ENCODE measurements around the gene TAF6.
"Not testable (repeated sequence)": the region's sequence is repeated elsewhere in the genome, so short reads cannot be mapped to it uniquely, and the experiment has no call there.

TAF6 gene

DNA sequence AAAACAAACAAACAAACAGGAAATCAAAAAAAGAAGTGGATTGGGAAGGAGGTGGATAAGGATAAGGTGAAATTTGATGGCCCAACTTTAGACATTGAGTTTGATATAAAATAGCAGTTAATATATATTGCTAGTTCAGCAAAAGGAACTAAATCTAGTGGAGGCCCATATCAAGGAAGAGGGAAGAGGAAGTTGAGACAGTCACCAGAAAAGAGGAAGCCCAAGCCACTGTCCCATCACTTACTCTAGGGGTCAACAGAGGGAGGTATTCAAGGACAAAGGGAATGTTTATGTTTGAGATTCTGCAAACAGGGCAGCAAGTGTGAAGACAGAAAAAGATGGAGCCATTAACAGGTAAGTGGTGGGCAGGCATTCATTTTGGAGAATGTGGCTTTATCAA, 33.2 kb upstream of the TAF6 start:
- no peak for DNase-seq (ENCODE audit: low read depth)

- DNase-seq (ENCODE audit: low read depth) = peak; percentile 95
Measured at GRCh38 chr7:100148559-100149328, 29.6 kb upstream of the TAF6 start, which contains the start of gene LAMTOR4. TSS of gene LAMTOR4 (plus strand) at chr7:100148918. CDS start at chr7:100148973, 55 bp downstream.

GRCh38 chr7:100148225-100148558, 29.0 kb upstream of the TAF6 start:
- no peak for DNase-seq (ENCODE audit: low read depth)

GRCh38 chr7:100147278-100147677, 28.1 kb upstream of the TAF6 start:
- no peak for DNase-seq (ENCODE audit: low read depth)

DNA sequence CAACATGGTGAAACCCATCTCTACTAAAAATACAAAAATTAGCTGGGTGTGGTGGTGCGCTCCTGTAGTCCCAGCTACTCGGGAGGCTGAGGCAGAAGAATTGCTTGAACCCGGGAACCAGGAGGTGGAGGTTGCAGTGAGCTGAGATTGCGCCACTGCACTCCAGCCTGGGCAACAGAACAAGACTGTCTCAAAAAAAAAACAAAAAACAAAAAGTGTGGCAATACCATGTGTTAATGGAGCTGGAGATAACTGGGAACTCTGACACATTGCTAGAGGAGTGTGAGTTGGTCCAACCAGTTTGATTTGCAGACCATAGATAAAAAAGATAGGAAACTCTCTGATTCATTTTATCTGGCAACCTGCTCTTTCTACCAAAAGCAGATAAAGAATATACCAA, 27.2 kb upstream of the TAF6 start:
- DNase-seq (ENCODE audit: low read depth) = not testable (repeated sequence)

DNA sequence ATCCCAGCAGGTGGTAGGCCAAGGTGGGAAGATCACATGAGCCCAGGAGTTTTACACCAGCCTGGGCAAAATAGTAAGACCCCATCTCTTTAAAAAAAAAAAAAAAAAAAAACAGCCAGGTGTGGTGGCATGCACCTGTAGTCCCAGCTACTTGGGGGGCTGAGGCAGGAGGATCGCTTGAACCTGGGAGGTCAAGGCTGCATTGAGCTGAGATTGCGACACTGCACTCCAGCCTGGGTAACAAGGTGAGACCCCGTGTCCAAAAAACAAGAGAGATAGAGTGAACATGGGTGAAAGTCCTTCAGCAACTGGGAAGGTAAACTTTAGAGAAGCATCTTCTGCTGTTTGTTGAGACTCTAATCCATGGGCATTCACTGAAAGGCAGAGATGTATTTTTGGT, 23.3 kb upstream of the TAF6 start:
- no peak for DNase-seq (ENCODE audit: low read depth)

GRCh38 chr7:100141555-100141949, 22.4 kb upstream of the TAF6 start:
- DNase-seq (ENCODE audit: low read depth) = no peak

DNA sequence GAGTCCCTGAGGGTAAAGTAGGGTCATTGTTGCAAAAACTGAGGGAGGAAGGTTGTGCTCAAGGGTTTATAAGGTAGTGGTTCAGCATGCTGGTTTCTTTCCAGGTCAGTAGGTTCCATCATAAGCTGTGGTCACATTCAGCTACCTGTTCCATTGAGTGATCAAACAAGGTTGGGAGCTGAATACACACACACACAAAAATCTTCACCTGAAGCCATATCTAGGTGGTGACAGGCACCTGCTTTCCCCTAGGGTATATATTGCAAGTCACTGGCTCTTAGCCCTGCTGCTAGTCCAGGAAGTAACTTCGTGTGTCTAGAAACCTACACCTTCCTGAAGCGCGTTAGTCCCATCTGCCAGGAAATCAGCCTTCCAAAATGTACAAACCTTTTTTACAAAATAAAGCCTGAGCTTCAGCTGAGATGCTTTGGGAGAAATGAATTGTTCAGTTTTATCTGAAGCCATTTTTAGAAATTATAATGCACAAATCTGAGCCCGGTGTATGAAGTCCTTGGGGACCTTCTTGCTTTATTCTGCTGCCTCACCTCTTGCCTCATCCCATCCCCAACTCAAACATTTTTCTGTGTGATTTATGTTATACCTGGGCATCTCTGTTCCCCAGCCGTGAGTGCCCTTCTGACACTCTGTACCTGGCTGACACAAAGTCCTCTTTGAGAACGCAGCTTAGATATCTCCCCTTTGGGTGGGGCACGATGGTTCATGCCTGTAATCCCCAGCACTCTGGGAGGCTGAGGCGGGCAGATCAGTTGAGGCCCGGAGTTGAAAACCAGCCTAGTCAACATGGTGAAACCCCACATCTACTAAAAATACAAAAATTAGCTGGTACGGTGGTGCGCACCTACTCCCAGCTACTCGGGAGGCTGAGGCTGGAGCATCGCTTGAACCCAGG, 18.9 kb upstream of the TAF6 start:
- no peak for DNase-seq (ENCODE audit: low read depth)

- no peak for DNase-seq (ENCODE audit: low read depth)
Measured at GRCh38 chr7:100132697-100133151, 13.6 kb upstream of the TAF6 start.

- no peak for DNase-seq (ENCODE audit: low read depth)
Measured at GRCh38 chr7:100132126-100132525, 13.0 kb upstream of the TAF6 start.

- peak; percentile 80 for DNase-seq (ENCODE audit: low read depth)
Measured at GRCh38 chr7:100130608-100131453, 11.7 kb upstream of the TAF6 start.

- not testable (repeated sequence) for DNase-seq (ENCODE audit: low read depth)
Measured at GRCh38 chr7:100130220-100130607, 11.1 kb upstream of the TAF6 start.

DNA sequence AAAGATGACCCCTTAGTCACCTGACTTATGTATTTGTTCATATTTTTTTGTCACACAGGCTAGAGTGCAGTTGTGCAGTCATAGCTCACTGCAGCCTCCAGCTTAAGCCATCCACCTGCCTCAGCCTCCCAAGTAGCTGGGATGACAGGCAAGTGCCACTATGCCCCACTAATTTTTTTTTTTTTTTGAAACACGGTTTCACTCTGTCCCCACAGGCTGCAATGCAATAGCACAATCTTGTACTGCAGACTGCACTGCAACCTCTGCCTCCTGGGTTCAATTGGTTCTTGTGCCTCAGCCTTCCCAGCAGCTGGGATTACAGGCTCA, 9.4 kb upstream of the TAF6 start:
- no peak for DNase-seq (ENCODE audit: low read depth)

GRCh38 chr7:100127866-100128636, 8.9 kb upstream of the TAF6 start:
- no peak for DNase-seq (ENCODE audit: low read depth)

- peak; percentile 82 for DNase-seq (ENCODE audit: low read depth)
Measured at GRCh38 chr7:100126931-100127865, 8.0 kb upstream of the TAF6 start, which contains the start of gene MBLAC1. TSS of gene MBLAC1 (plus strand) at chr7:100126967. CDS start at chr7:100127396, 429 bp downstream.

- no peak for DNase-seq (ENCODE audit: low read depth)
Measured at GRCh38 chr7:100126239-100126930, 7.2 kb upstream of the TAF6 start.

GRCh38 chr7:100124301-100125230, 5.4 kb upstream of the TAF6 start:
- DNase-seq (ENCODE audit: low read depth) = no peak

DNA sequence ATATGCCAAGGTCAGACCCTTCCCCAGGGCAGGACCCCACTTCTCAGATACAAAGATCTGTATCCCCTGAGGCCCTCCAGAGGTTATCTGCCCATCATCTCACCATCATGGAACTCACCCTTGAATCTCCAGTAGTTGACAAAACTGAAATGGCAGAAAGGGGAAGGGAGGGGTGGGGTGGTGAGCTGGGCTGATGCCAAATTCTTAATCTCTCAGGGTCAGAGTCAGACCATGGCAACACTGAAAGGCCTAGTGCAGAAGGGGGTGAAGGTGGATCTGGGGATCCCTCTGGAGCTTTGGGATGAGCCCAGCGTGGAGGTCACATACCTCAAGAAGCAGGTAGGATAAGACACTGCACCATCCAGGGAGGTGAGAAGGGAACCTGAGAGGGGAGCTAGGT, 3.4 kb upstream of the TAF6 start:
- DNase-seq (ENCODE audit: low read depth) = no peak

DNA sequence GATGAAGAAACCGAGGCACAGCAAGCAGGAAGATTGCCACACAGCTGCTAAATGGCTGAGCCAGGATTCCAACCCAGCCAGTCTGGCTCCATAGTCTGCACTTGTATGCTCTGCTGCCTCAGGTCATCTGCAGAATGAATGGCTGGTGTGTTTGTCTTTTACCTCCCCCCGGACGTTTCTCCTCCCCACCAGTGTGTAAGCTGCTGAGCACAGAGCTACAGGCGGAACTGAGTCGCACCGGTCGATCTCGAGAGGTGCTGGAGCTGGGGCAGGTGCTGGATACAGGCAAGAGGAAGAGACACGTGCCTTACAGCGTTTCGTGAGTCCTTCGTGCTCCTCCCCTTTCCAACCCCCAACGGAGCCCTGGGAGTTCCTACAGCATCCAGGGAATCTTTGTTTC, 2.9 kb upstream of the TAF6 start:
- DNase-seq (ENCODE audit: low read depth) = no peak
